Fibroblast of skin of left quadriceps (primary cell): ENCODE results near the gene SH3RF3.

Experiments
- DNase-seq, 2 experiments: peaks; one replicate each; pipeline ENCODE4 v3.0.0-alpha.2; 2013; ENCODE audit warnings: low read depth in 2 of 2

SH3RF3 gene

DNA sequence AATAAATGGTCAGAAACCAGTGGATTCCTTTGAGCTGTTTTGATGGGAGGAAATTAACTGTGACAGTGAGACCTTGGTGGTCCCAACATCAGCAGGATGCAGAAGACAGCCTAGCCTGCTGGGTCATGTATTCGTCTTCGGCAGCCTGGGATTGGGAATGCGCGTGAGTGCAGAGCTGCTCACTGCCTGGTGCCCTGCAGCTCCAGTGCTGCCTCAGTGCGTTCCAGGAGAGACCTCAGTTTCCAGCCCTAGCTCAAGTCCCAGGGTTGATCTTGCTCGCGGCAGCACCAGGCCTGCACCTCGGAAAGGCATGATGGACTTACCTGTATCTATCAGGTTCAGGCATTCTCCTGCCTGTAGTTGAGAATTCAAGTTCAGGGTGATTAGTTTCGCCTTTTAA, 203.9 kb downstream of the SH3RF3 start:
- DNase-seq, result no peak

DNA sequence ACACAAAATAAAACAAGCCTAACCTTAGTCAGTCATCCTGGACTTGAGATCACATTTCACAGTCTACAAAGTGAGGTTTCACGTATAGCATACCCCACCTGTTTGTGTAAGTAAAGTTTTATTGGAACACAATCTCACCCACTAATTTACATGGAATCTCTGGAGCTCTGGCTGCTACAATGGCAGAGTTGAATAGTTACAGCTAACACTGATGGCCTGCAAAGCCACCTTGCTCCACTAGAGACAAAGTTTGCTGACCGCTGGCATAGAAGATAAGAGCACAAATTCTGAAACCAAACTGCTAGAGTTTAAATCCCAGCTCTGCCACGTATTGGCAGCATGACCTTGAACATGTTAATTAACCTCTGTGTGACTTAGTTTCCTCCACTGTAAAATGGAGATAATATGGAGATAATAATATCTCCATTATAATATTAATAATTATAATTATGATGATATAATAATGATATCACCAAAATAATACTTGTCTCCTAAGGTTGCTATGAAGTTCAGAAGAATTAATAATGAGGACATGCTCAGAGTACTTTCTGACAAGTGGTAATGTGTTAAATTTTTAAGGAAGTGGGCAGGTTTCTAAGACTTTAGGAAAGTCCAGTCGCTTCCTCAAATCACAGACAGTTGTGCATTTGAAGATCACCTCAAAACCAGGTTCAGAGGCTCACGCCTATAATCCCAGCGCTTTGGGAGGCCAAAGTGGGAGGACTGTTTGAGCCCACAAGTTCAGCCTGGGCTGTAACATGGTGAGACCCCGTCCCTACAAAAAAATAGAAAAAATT, 204.6 kb downstream of the SH3RF3 start:
- no peak for DNase-seq

DNA sequence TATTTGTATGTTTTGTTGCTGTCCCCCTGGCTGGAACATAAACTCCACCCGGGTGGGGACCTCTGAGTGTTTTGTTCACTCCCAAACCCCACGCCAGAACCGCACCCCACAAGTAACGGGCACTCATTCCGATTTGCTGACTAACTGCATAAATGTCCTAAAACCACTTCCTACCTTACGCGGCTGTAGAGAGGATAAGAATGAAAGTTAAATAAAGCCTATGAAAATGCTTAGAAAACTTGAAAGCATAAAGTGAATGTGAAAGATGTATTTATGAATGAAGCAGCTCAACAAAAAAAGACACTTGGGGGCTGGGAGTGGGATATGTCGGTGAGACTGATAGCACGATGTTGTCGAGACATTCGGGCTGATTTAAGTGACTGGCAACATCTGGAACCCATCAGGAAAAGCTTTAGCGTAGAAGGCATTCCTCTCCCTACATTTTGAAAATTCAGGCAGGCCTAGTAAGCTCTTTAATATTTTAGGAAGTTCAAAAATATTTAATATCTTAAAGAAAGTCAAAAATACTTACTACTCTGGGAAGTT, 206.7 kb downstream of the SH3RF3 start:
- DNase-seq, result peak; percentile 61 to 62

DNA sequence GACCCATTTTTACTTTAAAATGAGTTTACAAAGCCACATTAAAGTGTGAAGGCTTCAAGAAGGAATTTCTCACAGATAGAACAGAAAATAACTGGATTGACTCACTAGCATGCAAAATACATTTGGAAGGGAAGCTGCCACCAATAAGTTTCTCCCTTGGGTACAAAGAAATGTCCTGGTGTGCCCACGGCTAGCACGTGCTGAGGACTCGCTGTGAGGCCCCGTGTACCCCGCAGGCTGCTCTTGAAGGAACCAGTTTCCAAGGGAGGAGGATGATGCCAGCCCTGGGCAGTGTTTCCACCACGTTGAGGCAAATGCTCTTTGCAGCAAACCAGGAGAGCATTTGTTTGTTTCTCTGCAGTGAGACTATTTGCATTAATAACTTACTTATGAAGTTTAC, 207.3 kb downstream of the SH3RF3 start:
- no peak for DNase-seq

DNA sequence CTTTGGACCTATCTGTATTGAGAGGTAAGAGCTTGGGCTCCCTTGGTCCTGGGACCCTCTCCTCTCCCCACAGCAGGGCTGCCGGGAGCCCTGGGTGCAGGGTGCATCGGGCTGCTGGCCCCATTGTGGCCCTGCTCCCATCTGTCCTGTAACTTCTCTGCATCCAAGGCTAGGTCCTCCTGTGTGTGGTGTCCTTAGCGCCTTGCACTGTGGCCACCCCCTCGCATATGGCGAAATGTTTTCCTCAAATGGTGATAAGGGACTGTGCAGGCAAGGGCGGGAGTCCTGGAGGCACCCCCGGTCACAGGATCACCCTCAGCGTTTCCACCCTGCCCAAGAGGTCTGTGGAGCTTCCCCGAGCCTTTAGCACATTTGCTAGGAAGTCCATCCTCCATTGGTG, 208.2 kb downstream of the SH3RF3 start:
- DNase-seq, result no peak

DNA sequence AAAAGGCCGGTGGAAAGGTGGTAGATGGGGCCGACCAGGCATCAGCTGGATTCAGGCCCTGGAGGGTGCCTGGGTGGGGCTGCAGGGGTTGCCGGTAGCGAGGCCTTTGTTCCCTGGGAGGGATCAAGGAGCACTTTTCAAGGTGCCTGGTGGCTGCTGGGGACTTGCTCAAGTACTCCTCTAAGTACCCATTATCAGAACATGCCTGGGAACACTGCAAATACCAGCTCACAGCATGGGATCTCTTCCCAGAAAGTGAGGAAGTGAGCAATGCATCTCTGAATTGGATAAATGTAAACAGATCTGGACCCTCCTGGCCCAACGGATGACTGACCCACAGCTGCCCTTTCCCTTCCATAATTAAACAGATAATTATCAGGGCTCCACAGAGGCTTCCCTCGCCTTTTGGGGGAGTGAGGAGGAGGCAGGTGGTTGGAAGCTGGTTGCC, 210.5 kb downstream of the SH3RF3 start:
- DNase-seq, result no peak

DNA sequence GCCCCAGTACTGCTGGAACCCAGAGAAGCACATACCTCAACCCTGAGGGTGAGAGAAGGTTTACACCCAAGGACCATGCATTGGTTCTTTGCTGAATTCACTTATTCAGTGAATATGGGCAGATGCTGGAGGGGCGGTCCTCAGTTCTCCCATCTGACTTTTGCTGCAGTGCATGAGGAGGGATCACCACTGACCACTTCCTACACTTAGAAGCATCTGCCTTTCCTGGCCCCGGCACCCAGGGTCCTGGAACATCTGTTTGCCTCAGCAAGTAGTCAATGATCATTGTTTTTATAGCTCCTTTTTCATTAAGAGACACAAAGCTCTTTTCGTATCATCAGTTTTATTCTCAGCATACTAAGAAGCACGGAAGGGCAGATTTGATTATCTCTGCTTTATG, 211.4 kb downstream of the SH3RF3 start:
- DNase-seq, result no peak

DNA sequence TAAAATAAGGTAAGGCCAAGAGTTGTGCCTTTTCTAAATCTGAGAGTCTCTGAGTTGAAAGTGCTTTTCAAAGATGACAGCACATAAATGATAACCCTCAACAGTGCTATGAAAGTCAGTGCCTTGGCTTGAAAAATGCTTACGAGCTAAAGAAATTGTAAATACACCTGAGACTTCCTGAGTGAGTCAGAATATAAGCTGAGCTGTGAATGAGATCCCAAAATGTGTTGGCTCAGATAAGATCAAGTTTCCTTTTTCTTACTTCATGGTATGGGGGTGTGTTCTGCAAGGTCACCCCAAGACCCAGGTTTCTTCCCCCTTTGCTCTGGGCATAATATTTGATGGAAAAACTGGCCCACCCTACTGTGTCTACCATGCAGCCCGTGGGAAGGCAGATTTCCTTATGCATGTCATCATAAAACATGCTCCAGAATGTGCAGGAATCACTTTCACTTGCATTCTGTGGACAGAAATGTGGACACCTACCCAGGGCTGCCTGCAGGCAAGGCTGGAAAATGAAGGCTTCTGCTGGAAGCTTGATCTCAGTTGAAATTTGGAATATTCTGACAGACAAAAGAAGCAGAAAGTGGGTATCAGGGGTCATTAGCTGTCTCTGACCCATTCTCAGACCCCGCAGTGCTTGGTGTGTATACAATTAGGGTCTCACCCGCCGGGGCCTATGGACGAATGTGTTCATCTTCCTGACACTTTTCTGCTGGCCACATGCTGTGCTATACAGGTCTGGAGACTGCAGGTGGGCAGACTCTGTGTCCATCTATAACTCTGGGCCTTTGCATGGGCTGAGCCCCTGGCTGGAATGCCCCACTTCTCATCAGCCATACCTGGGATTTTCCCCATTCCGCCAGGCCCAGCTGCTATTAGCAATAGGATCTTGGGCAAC, 212.6 kb downstream of the SH3RF3 start:
- no peak for DNase-seq

DNA sequence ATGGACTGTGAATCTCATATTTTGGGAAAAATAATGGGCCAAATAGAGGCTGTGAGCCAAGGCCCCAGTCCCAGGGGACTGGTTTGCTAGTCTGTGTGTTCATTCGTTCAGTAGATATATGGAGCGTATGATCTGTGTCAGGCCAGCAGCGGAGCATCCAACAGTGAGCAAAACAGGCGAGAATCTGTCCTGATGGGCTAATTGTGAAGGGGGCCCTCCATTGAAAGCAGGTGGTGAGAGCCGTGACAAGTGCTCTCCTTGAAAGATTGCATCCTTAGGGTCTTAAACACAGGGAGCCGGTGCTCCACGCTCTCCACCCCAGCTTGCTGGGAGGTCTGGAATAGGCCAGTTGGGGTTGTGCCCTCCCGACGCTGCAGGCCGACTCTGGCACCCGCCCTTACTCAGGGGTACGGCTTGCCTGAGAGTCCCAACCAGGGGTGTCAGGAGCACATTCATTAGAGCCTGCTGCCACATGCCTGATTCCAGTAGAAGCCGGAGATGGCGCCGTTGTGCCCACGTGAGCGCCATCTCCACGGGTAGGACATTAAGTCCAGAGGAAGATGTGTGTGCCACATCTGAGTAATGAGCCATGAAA, 213.3 kb downstream of the SH3RF3 start:
- no peak for DNase-seq

DNA sequence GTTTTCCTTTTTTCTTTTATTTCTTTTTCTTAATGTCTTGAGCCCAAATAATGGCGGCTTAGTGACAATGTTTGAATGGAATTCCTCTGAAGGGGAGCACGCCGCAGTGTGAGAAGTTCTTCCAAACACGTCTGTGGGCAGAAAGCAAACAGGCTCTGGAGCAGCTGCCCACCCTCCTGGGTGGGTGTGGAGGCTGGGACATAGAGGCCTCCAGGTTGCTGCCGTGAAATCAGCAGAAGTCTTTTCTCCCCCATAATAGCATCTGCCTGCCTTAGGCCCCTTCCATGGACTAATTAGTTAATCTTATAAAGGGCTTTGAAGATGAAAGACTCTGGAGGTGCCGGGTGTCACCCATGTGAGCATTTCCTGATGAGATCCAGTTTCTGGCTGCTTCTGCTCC, 213.9 kb downstream of the SH3RF3 start:
- DNase-seq, result no peak

DNA sequence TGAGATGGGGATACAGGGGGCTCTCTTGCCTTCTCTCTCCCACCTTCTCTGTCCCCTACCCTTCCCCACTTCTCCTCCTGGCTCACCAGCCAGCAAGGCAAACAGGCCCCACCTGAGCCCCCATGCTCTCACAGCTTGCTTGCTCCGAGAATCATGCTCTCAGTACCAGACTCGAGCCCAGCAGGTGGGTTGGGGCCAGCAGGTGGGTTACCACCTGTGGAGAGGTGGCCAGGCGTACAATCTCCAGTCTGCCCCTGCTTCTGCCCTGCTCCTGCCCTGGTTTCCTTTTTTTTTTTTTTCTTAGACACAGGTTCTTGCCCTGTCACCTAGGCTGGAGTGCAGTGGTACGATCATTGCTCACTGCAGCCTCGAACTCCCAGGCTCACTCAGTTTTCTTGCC, 214.5 kb downstream of the SH3RF3 start:
- no peak for DNase-seq

DNA sequence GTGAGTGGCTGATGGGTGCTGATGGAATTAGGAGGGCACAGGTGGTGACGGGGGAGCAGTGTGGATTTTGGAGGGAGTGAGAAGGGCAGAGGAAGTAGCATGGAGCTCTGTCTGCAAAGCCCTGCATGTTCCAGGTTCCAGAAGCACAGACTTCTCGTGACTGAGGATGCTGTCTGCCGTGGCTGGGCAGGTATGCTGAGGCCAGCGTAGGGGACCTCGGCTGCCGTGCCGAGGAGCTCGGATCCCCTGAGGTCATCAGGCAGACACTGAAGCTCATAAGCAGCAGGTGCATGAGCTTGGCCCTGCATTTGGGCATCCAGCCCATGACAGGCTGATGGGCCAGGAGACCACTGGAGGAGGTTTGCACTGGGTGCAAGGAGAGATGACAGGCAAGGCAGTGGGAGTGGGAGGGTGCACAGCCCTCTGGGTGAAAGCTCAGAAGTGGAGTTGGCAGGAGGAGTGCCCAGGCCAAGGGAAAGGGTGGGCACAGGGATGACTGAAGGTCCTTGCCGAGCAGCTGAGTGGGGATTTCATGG, 215.3 kb downstream of the SH3RF3 start:
- no peak for DNase-seq

DNA sequence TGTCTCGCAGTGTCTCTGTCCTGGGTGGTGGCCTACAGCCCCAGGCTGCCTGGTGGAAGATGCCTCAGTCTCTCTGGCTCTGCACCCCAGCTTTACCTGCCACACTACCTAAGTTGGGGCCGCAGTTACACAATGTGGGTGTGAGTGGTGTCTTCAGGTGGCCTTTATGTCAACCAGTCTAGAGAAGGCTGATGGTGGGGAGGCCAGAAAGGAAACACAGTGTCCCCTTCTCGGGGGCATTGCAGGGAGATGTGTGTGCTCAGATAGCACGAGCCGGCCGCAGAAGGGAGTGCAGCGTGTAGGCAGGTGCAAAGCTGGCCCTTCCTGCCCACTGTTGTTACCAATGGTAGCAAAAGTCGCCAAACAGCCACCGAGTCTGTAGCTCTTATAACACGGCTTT, 216.1 kb downstream of the SH3RF3 start:
- no peak for DNase-seq

DNA sequence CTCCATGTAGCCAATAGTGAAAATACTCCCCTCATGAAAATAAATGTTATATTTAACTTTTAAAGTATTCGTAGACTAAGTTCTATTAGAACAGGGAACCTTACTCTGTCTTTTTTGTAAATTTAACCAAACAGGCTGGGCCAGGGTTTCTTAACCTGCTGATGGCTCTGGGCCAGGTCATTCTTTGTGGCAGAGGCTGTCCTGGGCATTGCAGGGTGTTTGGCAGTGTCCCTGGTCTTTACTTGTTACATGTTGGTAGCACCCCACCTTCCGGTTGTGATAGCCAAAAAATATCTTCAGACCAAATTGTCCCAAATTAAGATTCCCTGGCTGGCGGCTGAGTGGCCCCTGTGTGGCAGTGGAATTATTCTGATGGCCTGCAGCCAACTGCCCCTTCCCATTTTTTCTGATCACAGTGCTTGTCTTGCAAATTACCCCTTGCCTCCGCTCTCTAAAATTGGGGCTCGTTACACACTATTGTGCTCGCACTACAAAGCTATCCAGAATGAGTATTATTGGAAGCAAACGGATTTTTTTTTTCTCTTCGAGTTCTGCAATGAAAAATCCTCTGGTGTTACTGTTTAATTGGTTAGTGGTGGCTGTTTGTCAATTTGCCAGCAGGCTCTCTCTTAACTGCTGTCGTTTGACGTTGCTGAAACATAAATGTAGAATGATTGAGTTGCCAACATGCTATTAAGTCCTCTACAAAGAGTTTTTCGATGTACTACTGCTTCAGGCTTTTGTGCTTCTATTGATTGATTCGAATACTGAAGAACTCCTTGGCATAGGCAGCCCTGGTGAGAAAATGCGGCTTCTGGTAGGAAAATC, 216.9 kb downstream of the SH3RF3 start:
- DNase-seq, result no peak

DNA sequence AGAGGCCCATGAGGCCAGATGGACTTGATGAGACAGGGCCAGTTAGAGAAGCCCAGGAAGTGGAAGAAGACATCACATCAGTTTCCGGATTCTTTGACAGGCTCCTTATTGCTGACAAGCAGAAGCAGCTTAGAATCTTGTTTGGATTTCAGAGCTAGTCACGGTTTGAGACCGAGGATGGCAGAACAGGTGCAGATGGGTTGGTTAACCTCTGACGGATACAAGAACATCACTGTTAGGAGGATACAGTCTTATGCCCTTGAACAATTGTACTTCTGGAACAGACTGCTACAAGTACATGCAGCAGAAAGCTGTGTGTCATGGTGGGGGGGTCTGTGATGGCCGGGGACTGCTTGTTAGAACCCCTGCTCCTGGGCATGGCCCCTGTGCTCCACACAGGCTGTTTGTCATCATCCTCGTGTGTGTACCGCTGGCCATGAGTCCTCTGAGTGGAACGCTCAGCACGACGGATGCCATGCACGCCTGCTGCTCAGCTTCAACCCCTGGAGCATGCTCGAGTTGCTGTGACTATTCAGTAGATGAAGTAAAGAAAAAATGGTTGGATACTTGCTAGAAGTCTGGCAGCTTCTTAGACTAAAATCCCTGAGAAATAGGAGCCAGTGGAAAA, 217.7 kb downstream of the SH3RF3 start:
- DNase-seq, result no peak

DNA sequence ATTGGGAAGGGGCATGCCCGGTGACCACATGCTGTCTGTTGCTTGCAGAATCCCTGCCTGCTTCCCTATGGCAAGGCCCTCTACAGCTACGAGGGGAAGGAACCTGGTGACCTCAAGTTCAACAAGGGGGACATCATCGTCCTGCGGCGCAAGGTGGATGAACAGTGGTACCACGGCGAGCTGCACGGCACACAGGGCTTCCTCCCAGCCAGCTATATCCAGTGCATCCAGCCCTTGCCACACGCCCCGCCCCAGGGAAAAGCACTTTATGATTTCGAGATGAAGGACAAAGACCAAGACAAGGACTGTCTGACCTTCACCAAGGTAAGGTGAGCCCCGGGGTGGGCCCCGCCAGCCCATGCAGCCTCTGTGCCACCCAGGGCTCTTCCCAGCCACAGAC, 218.6 kb downstream of the SH3RF3 start:
- no peak for DNase-seq

DNA sequence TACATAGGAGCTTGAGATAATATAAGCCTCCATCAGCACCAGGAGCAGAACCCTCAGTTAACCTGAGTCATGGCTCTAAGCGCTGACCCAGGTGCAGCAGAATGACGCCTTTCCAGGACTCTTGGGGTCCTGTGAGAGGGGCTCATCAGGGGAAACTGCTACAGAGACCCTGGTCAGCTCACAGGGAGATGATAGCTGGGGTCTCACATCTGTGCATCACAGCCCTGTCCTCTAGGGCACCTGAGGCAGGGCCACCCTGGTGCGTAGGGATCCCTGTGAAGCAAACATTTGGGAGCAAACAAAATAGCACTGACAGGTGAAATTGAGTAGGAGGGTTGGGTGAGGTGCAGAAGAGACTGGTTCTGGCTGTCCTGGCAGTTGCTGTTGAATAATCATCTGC, 219.2 kb downstream of the SH3RF3 start:
- no peak for DNase-seq

DNA sequence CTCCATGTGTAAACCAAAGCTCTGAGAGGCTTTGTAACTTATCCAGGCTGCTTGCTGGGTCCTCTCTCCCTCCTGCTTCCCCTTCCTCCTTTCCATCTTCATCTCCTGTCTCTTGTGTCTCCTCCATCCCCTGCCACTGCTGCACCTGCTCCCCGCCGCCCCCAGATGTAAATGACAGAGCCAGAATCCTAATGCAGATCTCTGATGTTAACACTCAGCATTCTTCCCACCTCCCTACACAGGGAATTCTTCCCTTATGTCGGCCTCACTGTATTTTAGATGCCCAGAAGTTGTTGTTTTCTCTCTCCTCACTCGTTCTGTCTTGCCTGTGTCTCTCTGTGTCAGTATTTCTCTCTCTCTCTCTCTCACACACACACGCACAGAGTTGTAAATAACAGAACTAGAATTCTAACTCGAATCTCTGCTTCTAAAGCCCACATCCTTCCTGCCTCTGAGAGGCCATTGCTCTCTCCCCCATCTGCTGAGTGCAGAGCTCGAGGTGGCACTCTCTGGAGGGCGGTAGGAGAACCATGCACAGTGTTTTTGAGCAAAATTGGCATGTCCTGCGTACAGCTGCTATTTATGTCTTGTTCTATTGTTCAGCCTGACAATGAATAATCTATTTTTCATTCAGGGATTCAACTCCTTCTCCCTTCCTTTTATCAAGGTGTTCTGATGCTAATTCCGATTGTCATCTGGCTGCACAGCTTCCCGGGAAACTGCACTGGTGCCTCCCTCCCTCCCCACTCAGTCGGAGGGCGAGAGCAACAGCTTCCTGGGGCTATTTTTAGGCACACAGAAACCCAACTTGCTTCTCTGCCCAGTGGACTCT, 219.9 kb downstream of the SH3RF3 start:
- DNase-seq, result no peak
